ENCODE measurements around the gene UNC5C.

The UNC5C gene

GRCh38 chr4:95251568-95251967 is 297.2 kb downstream of the UNC5C start:
- Histone ChIP-seq H3K4me1 (ENCODE audit: control extremely low read depth in 1 of 4, control insufficient read depth in 4 of 4, insufficient read depth in 4 of 4, low read length in 3 of 4) (no peaks in the 10 kb centered on the region), H3K27me3 (replicated peaks in 2 of 5; ENCODE audit: control insufficient read depth in 4 of 5, insufficient read depth in 5 of 5, low read length in 4 of 5) (no peaks in the 10 kb centered on the region), H3K36me3 (ENCODE audit: control insufficient read depth in 4 of 4, insufficient read depth in 4 of 4, low read length in 3 of 4) (no peaks in the 10 kb centered on the region), H3K27ac (ENCODE audit: insufficient read depth in 1 of 2, low read depth in 1 of 2, low read length in 2 of 2, poor library complexity in 1 of 2, severe bottlenecking in 2 of 2) (no peak overlapping the region), H3K9me3 (ENCODE audit: control extremely low read depth in 1 of 5, control insufficient read depth in 4 of 5, insufficient read depth in 2 of 5, low read depth in 1 of 5, low read length in 4 of 5) (no peaks in the 10 kb centered on the region), H3K4me3 (ENCODE audit: control insufficient read depth in 1 of 7, extremely low read depth in 1 of 7, insufficient read depth in 4 of 7, low read depth in 2 of 7, low read length in 6 of 7) (no peak overlapping the region)
- POLR2A ChIA-PET = no interaction called here
- CTCF ChIA-PET = no interaction called here
- WGBS (ENCODE audit: insufficient coverage) = 80% methylated on average over 1 of the region's 2 CpGs
- DNase-seq = no peak

GRCh38 chr4:95250544-95251137 is 298.1 kb downstream of the UNC5C start:
- WGBS (ENCODE audit: insufficient coverage) = 100% methylated on average over 2 of the region's 7 CpGs
- no peaks in the 10 kb centered on the region for H3K27me3 ChIP-seq (replicated peaks in 2 of 5; ENCODE audit: control insufficient read depth in 4 of 5, insufficient read depth in 5 of 5, low read length in 4 of 5)
- ChIA-PET CTCF (no interaction called here), POLR2A (interaction anchor here (0.5 kb wide), 1 partner anchor 1524 kb away, joined by 3 read pairs; no protein-coding TSS in a partner anchor)
- no peak overlapping the region for H3K27ac ChIP-seq (ENCODE audit: insufficient read depth in 1 of 2, low read depth in 1 of 2, low read length in 2 of 2, poor library complexity in 1 of 2, severe bottlenecking in 2 of 2)
- H3K4me1 ChIP-seq (ENCODE audit: control extremely low read depth in 1 of 4, control insufficient read depth in 4 of 4, insufficient read depth in 4 of 4, low read length in 3 of 4) = no peaks in the 10 kb centered on the region
- H3K4me3 ChIP-seq (ENCODE audit: control insufficient read depth in 1 of 7, extremely low read depth in 1 of 7, insufficient read depth in 4 of 7, low read depth in 2 of 7, low read length in 6 of 7) = no peak overlapping the region
- DNase-seq = no peak
- no peaks in the 10 kb centered on the region for H3K36me3 ChIP-seq (ENCODE audit: control insufficient read depth in 4 of 4, insufficient read depth in 4 of 4, low read length in 3 of 4)
- no peaks in the 10 kb centered on the region for H3K9me3 ChIP-seq (ENCODE audit: control extremely low read depth in 1 of 5, control insufficient read depth in 4 of 5, insufficient read depth in 2 of 5, low read depth in 1 of 5, low read length in 4 of 5)

- Histone ChIP-seq H3K4me3 (ENCODE audit: control insufficient read depth in 1 of 7, extremely low read depth in 1 of 7, insufficient read depth in 4 of 7, low read depth in 2 of 7, low read length in 6 of 7) (no peak overlapping the region), H3K4me1 (ENCODE audit: control extremely low read depth in 1 of 4, control insufficient read depth in 4 of 4, insufficient read depth in 4 of 4, low read length in 3 of 4) (no peaks in the 10 kb centered on the region), H3K27ac (ENCODE audit: insufficient read depth in 1 of 2, low read depth in 1 of 2, low read length in 2 of 2, poor library complexity in 1 of 2, severe bottlenecking in 2 of 2) (no peak overlapping the region), H3K9me3 (ENCODE audit: control extremely low read depth in 1 of 5, control insufficient read depth in 4 of 5, insufficient read depth in 2 of 5, low read depth in 1 of 5, low read length in 4 of 5) (no peaks in the 10 kb centered on the region), H3K36me3 (ENCODE audit: control insufficient read depth in 4 of 4, insufficient read depth in 4 of 4, low read length in 3 of 4) (no peaks in the 10 kb centered on the region), H3K27me3 (replicated peaks in 2 of 5; ENCODE audit: control insufficient read depth in 4 of 5, insufficient read depth in 5 of 5, low read length in 4 of 5) (no peaks in the 10 kb centered on the region)
- 88% methylated on average over 1 of the region's 3 CpGs for WGBS (ENCODE audit: insufficient coverage)
- DNase-seq = no peak
- ChIA-PET POLR2A (no interaction called here), CTCF (no interaction called here)
These were observed 299.2 kb downstream of the UNC5C start for GRCh38 chr4:95249426-95250021.

- H3K9me3 ChIP-seq (ENCODE audit: control extremely low read depth in 1 of 5, control insufficient read depth in 4 of 5, insufficient read depth in 2 of 5, low read depth in 1 of 5, low read length in 4 of 5) = no peaks in the 10 kb centered on the region
- ChIA-PET POLR2A (no interaction called here), CTCF (interaction anchor here (0.6 kb wide), 1 partner anchor 74 kb away, joined by 3 read pairs; no protein-coding TSS in a partner anchor)
- no peak overlapping the region for H3K4me3 ChIP-seq (ENCODE audit: control insufficient read depth in 1 of 7, extremely low read depth in 1 of 7, insufficient read depth in 4 of 7, low read depth in 2 of 7, low read length in 6 of 7)
- H3K36me3 ChIP-seq (ENCODE audit: control insufficient read depth in 4 of 4, insufficient read depth in 4 of 4, low read length in 3 of 4) = no peaks in the 10 kb centered on the region
- H3K27ac ChIP-seq (ENCODE audit: insufficient read depth in 1 of 2, low read depth in 1 of 2, low read length in 2 of 2, poor library complexity in 1 of 2, severe bottlenecking in 2 of 2) = no peak overlapping the region
- WGBS (ENCODE audit: insufficient coverage) = no CpG with 5 or more reads among the region's 1 CpG
- H3K4me1 ChIP-seq (ENCODE audit: control extremely low read depth in 1 of 4, control insufficient read depth in 4 of 4, insufficient read depth in 4 of 4, low read length in 3 of 4) = no peaks in the 10 kb centered on the region
- H3K27me3 ChIP-seq (replicated peaks in 2 of 5; ENCODE audit: control insufficient read depth in 4 of 5, insufficient read depth in 5 of 5, low read length in 4 of 5) = no peaks in the 10 kb centered on the region
- no peak for DNase-seq
These were observed 299.9 kb downstream of the UNC5C start for GRCh38 chr4:95248720-95249425.

- CTCF ChIA-PET = no interaction called here
These were observed 304.9 kb downstream of the UNC5C start for GRCh38 chr4:95243892-95244291.

GRCh38 chr4:95238554-95238953 is 310.2 kb downstream of the UNC5C start:
- no peak overlapping the region for H3K4me3 ChIP-seq (ENCODE audit: control insufficient read depth in 1 of 7, extremely low read depth in 1 of 7, insufficient read depth in 4 of 7, low read depth in 2 of 7, low read length in 6 of 7)
- CTCF ChIA-PET = no interaction called here
- no peak overlapping the region for H3K27ac ChIP-seq (ENCODE audit: insufficient read depth in 1 of 2, low read depth in 1 of 2, low read length in 2 of 2, poor library complexity in 1 of 2, severe bottlenecking in 2 of 2)
- H3K4me1 ChIP-seq (ENCODE audit: control extremely low read depth in 1 of 4, control insufficient read depth in 4 of 4, insufficient read depth in 4 of 4, low read length in 3 of 4) = peaks cover 0 to under 1% (median 0%) of the 10 kb centered on the region in 4 experiments
- H3K9me3 ChIP-seq (ENCODE audit: control extremely low read depth in 1 of 5, control insufficient read depth in 4 of 5, insufficient read depth in 2 of 5, low read depth in 1 of 5, low read length in 4 of 5) = peaks cover 0 to 4% (median 0%) of the 10 kb centered on the region in 5 experiments
- POLR2A ChIA-PET = interaction anchor here (0.7 kb wide), 2 partner anchors 22 to 1467 kb away, joined by 3 to 6 read pairs; no protein-coding TSS in a partner anchor
- DNase-seq = no peak
- H3K36me3 ChIP-seq (ENCODE audit: control insufficient read depth in 4 of 4, insufficient read depth in 4 of 4, low read length in 3 of 4) = no peaks in the 10 kb centered on the region
- no peaks in the 10 kb centered on the region for H3K27me3 ChIP-seq (replicated peaks in 2 of 5; ENCODE audit: control insufficient read depth in 4 of 5, insufficient read depth in 5 of 5, low read length in 4 of 5)

More at GRCh38 chr4:95243892-95244291, 304.9 kb downstream of the UNC5C start:
- WGBS (ENCODE audit: insufficient coverage) = no CpG with 5 or more reads among the region's 1 CpG
- Histone ChIP-seq H3K36me3 (ENCODE audit: control insufficient read depth in 4 of 4, insufficient read depth in 4 of 4, low read length in 3 of 4) (no peaks in the 10 kb centered on the region), H3K27me3 (replicated peaks in 2 of 5; ENCODE audit: control insufficient read depth in 4 of 5, insufficient read depth in 5 of 5, low read length in 4 of 5) (no peaks in the 10 kb centered on the region), H3K4me1 (ENCODE audit: control extremely low read depth in 1 of 4, control insufficient read depth in 4 of 4, insufficient read depth in 4 of 4, low read length in 3 of 4) (no peaks in the 10 kb centered on the region), H3K9me3 (ENCODE audit: control extremely low read depth in 1 of 5, control insufficient read depth in 4 of 5, insufficient read depth in 2 of 5, low read depth in 1 of 5, low read length in 4 of 5) (peaks cover 0 to 2% (median 0%) of the 10 kb centered on the region in 5 experiments), H3K4me3 (ENCODE audit: control insufficient read depth in 1 of 7, extremely low read depth in 1 of 7, insufficient read depth in 4 of 7, low read depth in 2 of 7, low read length in 6 of 7) (no peak overlapping the region), H3K27ac (ENCODE audit: insufficient read depth in 1 of 2, low read depth in 1 of 2, low read length in 2 of 2, poor library complexity in 1 of 2, severe bottlenecking in 2 of 2) (no peak overlapping the region)
- POLR2A ChIA-PET = no interaction called here
- no peak for DNase-seq
